Panc1 (cell line): ENCODE measurements around the gene CSTF2T. TPM values are rescaled to one million over a fixed set of nuclear protein-coding genes. Genes with fewer than 3 reads are reported as not detected.
"Not testable (repeated sequence)": the region's sequence is repeated elsewhere in the genome, so short reads cannot be mapped to it uniquely, and the experiment has no call there.

Source experiments
- ATAC-seq: fragments of 200-7000 bp; cut with Tn5 transposase; 2 replicates; pipeline ENCODE4 v1.9.1; 2020; ENCODE audit warnings: mild to moderate bottlenecking, moderate library complexity
- BruUV-seq: library from RNA; stranded (reverse); fragments of 400-500 nt; replicated peaks from 2 replicates; lab custom pipeline; 2021; lab: Mats Ljungman, UMichigan
- CTCF ChIA-PET: fragments of 300-600 bp; sonication (Branson Sonifier 250); formaldehyde crosslinking; loops from one replicate; lab custom pipeline; 2022; ENCODE audit warnings: antibody characterized with exemption; lab: Charles Lee
- POLR2A ChIA-PET: fragments of 300-600 bp; sonication (Branson Sonifier 250); formaldehyde crosslinking; loops from one replicate; lab custom pipeline; 2022; ENCODE audit warnings: antibody characterized with exemption; lab: Charles Lee
- DNase-seq: peaks from one replicate; pipeline ENCODE4 v3.0.0-alpha.2; 2010; ENCODE audit warnings: low read depth, low spot score
- H3K27ac ChIP-seq: 2 replicates; pipeline ENCODE4 v1.5.1; 2011; ENCODE audit warnings: mild to moderate bottlenecking, low read length, inconsistent platforms
- H3K27me3 ChIP-seq: fragments of 200-500 bp; sonication (Bioruptor generic); 2 replicates; pipeline ENCODE4 v1.6.0; 2014; ENCODE audit warnings: low read length, inconsistent platforms; ENCODE audit not compliant: control insufficient read depth, insufficient read depth
- H3K36me3 ChIP-seq: fragments of 200-500 bp; sonication (Bioruptor generic); 2 replicates; pipeline ENCODE4 v1.5.1; 2014; ENCODE audit warnings: inconsistent platforms, mild to moderate bottlenecking, low read length, moderate library complexity; ENCODE audit not compliant: control insufficient read depth, insufficient read depth
- H3K4me1 ChIP-seq: 2 replicates; pipeline ENCODE4 v1.5.1; 2011; ENCODE audit warnings: inconsistent platforms, mild to moderate bottlenecking, low read length, moderate library complexity; ENCODE audit not compliant: control insufficient read depth, insufficient read depth
- H3K4me3 ChIP-seq, 2 experiments: 2 replicates each; pipeline ENCODE4 v1.5.1; 2011 to 2012; ENCODE audit warnings: low read depth in 2 of 2, low read length in 2 of 2, mild to moderate bottlenecking in 2 of 2, inconsistent platforms in 1 of 2, moderate library complexity in 1 of 2
- H3K9me3 ChIP-seq: fragments of 200-500 bp; sonication (Bioruptor generic); 2 replicates; pipeline ENCODE4 v1.5.1; 2014; ENCODE audit warnings: low read depth, mild to moderate bottlenecking, inconsistent platforms, low read length, moderate library complexity; ENCODE audit not compliant: control insufficient read depth, insufficient read depth
- POLR2AphosphoS5 ChIP-seq: IDR thresholded peaks from 2 replicates; pipeline ENCODE4 v1.6.1; 2012; ENCODE audit warnings: mild to moderate bottlenecking, low read depth, low read length, moderate library complexity
- SIN3A ChIP-seq: IDR thresholded peaks from 2 replicates; pipeline ENCODE4 v1.6.1; 2012; ENCODE audit warnings: low read depth, mild to moderate bottlenecking, low read length, moderate library complexity, borderline replicate concordance; ENCODE audit not compliant: insufficient read depth
- TCF7L2 ChIP-seq: IDR thresholded peaks from 2 replicates; pipeline ENCODE4 v1.6.1; 2011; ENCODE audit warnings: mild to moderate bottlenecking, low read depth, low read length, inconsistent platforms
- in situ Hi-C: cut with HindIII; loops from 2 replicates; pipeline ENCODE4 v1.10.0; 2016; ENCODE audit warnings: low sequenced_read_pairs, low pct_unique_long_range_greater_than_20kb
- intact Hi-C: fragments of 100-400 bp; cut with micrococcal nuclease; formaldehyde crosslinking; loops from one replicate; pipeline ENCODE4 v1.10.0; 2022; ENCODE audit not compliant: unreplicated experiment
- total RNA-seq: library from RNA; stranded (reverse); gene quantifications from one replicate; pipeline ENCODE4 v1.2.1, GENCODE V29; 2021; ENCODE audit not compliant: unreplicated experiment
- TF ChIP-seq, protein P1 (sequence below), 2 experiments: IDR thresholded peaks; 2 replicates each; pipeline ENCODE4 v1.6.1; 2011 to 2012; ENCODE audit warnings: low read depth in 2 of 2, control low read depth in 1 of 2, low read length in 1 of 2, mild to moderate bottlenecking in 1 of 2, moderate library complexity in 1 of 2; ENCODE audit not compliant: insufficient read depth in 1 of 2
- TF ChIP-seq, protein P2 (sequence below): fragments of 450-650 bp; IDR thresholded peaks from 2 replicates; pipeline ENCODE4 v1.5.1; 2017; ENCODE audit warnings: mild to moderate bottlenecking

The CSTF2T gene
- total RNA-seq, 1 experiment from 2014 or later: 20.8 TPM

DNA sequence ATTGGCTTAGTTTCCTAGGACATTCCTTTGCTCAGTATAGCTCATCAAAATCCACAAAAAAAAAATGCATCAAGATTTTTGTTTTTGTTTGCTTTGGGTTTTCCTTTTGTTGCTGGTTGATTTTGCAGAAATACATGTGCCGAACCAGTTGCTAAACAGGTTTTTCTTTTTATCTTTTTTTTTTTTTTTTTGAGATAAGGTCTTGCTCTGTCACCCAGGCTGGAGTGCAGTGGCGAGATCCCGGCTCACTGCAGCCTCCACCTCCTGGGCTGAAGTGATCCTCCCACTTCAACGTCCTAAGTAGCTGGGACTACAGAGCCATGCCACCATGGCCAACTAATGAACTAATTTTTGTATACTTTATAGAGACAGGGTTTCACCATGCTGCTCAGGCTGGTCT lies 8.3 kb downstream of the CSTF2T start:
- CTCF ChIA-PET: interaction anchor here (0.6 to 0.7 kb wide), 2 partner anchors 13 to 684 kb away, joined by 5 read pairs; no protein-coding TSS in a partner anchor
- no peak overlapping the region for H3K4me3 ChIP-seq
- no peaks in the 10 kb centered on the region for H3K36me3 ChIP-seq
- no peaks in the 10 kb centered on the region for H3K27me3 ChIP-seq
- intact Hi-C loops: no loop called here
- no peaks in the 10 kb centered on the region for H3K4me1 ChIP-seq
- no TSS peak for BruUV-seq
- in situ Hi-C loops: no loop called here
- no peak overlapping the region for H3K27ac ChIP-seq
- ATAC-seq: no peak
- no peak for DNase-seq
- H3K9me3 ChIP-seq: no peaks in the 10 kb centered on the region
- TF ChIP-seq, protein P1, sequence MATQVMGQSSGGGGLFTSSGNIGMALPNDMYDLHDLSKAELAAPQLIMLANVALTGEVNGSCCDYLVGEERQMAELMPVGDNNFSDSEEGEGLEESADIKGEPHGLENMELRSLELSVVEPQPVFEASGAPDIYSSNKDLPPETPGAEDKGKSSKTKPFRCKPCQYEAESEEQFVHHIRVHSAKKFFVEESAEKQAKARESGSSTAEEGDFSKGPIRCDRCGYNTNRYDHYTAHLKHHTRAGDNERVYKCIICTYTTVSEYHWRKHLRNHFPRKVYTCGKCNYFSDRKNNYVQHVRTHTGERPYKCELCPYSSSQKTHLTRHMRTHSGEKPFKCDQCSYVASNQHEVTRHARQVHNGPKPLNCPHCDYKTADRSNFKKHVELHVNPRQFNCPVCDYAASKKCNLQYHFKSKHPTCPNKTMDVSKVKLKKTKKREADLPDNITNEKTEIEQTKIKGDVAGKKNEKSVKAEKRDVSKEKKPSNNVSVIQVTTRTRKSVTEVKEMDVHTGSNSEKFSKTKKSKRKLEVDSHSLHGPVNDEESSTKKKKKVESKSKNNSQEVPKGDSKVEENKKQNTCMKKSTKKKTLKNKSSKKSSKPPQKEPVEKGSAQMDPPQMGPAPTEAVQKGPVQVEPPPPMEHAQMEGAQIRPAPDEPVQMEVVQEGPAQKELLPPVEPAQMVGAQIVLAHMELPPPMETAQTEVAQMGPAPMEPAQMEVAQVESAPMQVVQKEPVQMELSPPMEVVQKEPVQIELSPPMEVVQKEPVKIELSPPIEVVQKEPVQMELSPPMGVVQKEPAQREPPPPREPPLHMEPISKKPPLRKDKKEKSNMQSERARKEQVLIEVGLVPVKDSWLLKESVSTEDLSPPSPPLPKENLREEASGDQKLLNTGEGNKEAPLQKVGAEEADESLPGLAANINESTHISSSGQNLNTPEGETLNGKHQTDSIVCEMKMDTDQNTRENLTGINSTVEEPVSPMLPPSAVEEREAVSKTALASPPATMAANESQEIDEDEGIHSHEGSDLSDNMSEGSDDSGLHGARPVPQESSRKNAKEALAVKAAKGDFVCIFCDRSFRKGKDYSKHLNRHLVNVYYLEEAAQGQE (IDR thresholded peaks at IDR 0.05; ENCODE audit: insufficient read depth in 1 of 2, low read depth in 2 of 2, low read length in 1 of 2): no peak
- no peak for TF ChIP-seq TCF7L2
- TF ChIP-seq POLR2AphosphoS5: no peak
- no peak for TF ChIP-seq SIN3A
- TF ChIP-seq, protein P2, sequence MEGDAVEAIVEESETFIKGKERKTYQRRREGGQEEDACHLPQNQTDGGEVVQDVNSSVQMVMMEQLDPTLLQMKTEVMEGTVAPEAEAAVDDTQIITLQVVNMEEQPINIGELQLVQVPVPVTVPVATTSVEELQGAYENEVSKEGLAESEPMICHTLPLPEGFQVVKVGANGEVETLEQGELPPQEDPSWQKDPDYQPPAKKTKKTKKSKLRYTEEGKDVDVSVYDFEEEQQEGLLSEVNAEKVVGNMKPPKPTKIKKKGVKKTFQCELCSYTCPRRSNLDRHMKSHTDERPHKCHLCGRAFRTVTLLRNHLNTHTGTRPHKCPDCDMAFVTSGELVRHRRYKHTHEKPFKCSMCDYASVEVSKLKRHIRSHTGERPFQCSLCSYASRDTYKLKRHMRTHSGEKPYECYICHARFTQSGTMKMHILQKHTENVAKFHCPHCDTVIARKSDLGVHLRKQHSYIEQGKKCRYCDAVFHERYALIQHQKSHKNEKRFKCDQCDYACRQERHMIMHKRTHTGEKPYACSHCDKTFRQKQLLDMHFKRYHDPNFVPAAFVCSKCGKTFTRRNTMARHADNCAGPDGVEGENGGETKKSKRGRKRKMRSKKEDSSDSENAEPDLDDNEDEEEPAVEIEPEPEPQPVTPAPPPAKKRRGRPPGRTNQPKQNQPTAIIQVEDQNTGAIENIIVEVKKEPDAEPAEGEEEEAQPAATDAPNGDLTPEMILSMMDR: no peak
- POLR2A ChIA-PET: interaction anchor here (0.6 to 0.7 kb wide), 2 partner anchors 166 to 890 kb away, joined by 4 to 5 read pairs; no protein-coding TSS in a partner anchor

DNA sequence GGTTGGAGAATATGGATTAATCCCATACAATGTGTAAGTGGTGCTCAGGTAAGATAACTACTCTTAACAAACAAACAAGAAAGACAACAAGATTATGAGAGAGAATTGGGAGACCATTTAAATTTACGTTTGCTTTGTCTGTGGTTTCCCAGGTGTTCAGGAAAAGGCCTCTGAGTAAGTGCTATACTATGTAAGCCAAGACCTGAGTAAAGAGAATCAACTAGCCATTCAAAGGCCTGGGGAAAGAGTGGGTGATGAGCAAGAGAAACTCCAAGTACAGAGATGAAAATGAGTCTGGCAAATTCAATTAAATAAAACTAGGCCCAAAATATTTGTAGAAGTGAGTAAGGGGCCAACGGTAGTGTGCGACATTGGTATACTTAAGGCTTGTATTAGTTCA lies 9.9 kb downstream of the CSTF2T start:
- H3K27me3 ChIP-seq: no peaks in the 10 kb centered on the region
- DNase-seq (no peak), ATAC-seq (no peak)
- intact Hi-C loops: no loop called here
- TF ChIP-seq, protein P1 (IDR thresholded peaks at IDR 0.05; ENCODE audit: insufficient read depth in 1 of 2, low read depth in 2 of 2, low read length in 1 of 2): no peak
- TF ChIP-seq POLR2AphosphoS5 (no peak), SIN3A (no peak), TCF7L2 (no peak)
- TF ChIP-seq, protein P2: no peak
- H3K9me3 ChIP-seq: no peaks in the 10 kb centered on the region
- no peaks in the 10 kb centered on the region for H3K4me1 ChIP-seq
- BruUV-seq: no TSS peak
- H3K27ac ChIP-seq: no peak overlapping the region
- H3K4me3 ChIP-seq: no peak overlapping the region
- POLR2A ChIA-PET: no interaction called here
- H3K36me3 ChIP-seq: no peaks in the 10 kb centered on the region
- in situ Hi-C loops: no loop called here
- CTCF ChIA-PET: no interaction called here

DNA sequence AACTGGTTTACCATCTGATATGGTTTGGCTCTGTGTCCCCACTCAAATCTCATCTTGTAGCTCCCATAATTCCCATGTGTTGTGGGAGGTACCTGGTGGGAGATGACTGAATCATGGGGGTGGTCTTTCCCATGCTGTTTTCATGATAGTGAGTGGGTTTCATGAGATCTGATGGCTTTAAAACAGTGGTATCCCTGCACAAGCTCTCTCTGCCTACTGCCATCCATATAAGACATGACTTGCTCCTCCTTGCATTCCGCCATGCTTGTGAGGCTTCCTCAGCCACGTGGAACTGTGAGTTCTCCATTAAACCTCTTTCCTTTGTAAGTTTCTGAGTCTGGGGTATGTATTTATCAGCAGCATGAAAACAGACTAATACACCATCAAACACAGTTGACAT lies 10.6 kb downstream of the CSTF2T start:
- H3K4me3 ChIP-seq, DNase-seq, in situ Hi-C loops, H3K4me1 ChIP-seq, H3K27me3 ChIP-seq, intact Hi-C loops, H3K36me3 ChIP-seq, H3K9me3 ChIP-seq, H3K27ac ChIP-seq, POLR2A ChIA-PET, BruUV-seq, CTCF ChIA-PET, ATAC-seq: not testable (repeated sequence)
